Measurements from ENCODE around the gene TIPIN. TPM values are rescaled to one million over a fixed set of nuclear protein-coding genes. Genes with fewer than 3 reads are reported as not detected.
A peak's percentile ranks its signal among the peaks of the same experiment; 100 is the strongest.

TIPIN gene
- total and polyA plus RNA-seq, 2 of the 8 experiments (the other 6 are each of a cell fraction or from before 2014, with no cell fraction given): 8.5 to 24.7 TPM

- Histone ChIP-seq H3K79me1 (ENCODE audit: low read depth, low read length) (peaks cover 2% of the 10 kb centered on the region), H3K9me3 (ENCODE audit: insufficient read depth in 2 of 2, low read depth in 1 of 2, low read length in 1 of 2) (no peaks in the 10 kb centered on the region), H3K23ac (ENCODE audit: insufficient read length) (no peak overlapping the region), H4K91ac (replicated peaks; ENCODE audit: insufficient read length, low read length) (no peak overlapping the region), H3K36me3 (ENCODE audit: control insufficient read depth in 2 of 4, insufficient read depth in 4 of 4, low read length in 3 of 4) (peaks cover 0 to 5% (median 0%) of the 10 kb centered on the region in 4 experiments; a peak in 1 of 8 replicates), H3K9ac (replicated peaks in 1 of 4; ENCODE audit: extremely low read depth in 1 of 4, low read depth in 3 of 4, low read length in 3 of 4) (no peak overlapping the region), H2BK12ac (ENCODE audit: low read depth, low read length) (no peak overlapping the region; the same call in 1 of the 2 replicates), H2AFZ (ENCODE audit: low read length) (no peak overlapping the region), H2BK15ac (ENCODE audit: low read length) (no peak overlapping the region), H3K23me2 (ENCODE audit: low read depth, low read length) (no peaks in the 10 kb centered on the region), H3K4me3 (ENCODE audit: extremely low read depth in 1 of 4, insufficient read depth in 2 of 4, low read depth in 3 of 4, low read length in 4 of 4) (peak overlapping the region in 1 of 4 experiments; percentile 26; a peak in 1 of 8 replicates), H2AK5ac (ENCODE audit: low read depth, low read length) (no peak overlapping the region), H4K5ac (ENCODE audit: insufficient read length, low read depth, low read length) (no peak overlapping the region), H4K20me1 (replicated peaks in 1 of 2; ENCODE audit: control insufficient read depth in 1 of 2, insufficient read depth in 2 of 2, low read length in 2 of 2) (peaks cover 0 to 2% of the 10 kb centered on the region in 2 experiments), H2BK120ac (replicated peaks; ENCODE audit: low read depth, low read length) (no peak overlapping the region), H2BK20ac (ENCODE audit: low read length) (0 out of 2 replicates have a peak overlapping the region, but pooled peaks have one; percentile 55), H3K14ac (ENCODE audit: insufficient read length) (no peak overlapping the region), H3K27me3 (replicated peaks in 1 of 4; ENCODE audit: control insufficient read depth in 3 of 4, extremely low read depth in 1 of 4, insufficient read depth in 3 of 4, low read length in 3 of 4) (no peaks in the 10 kb centered on the region), H3K27ac (ENCODE audit: low read depth, low read length) (no peak overlapping the region), H3K18ac (ENCODE audit: extremely low read depth, low read length) (no peak overlapping the region), H3K79me2 (ENCODE audit: control insufficient read depth in 1 of 2, insufficient read depth in 2 of 2, low read length in 2 of 2) (peaks cover 11 to 94% of the 10 kb centered on the region in 2 experiments), H4K8ac (ENCODE audit: extremely low read depth, insufficient read depth, low read length) (no peak overlapping the region), H3K4me2 (ENCODE audit: insufficient read depth in 1 of 2, low read depth in 2 of 2, low read length in 2 of 2) (peak overlapping the region in 1 of 2 experiments; percentile 3; a peak in 1 of 4 replicates), H3K4me1 (replicated peaks in 1 of 4; ENCODE audit: control insufficient read depth in 3 of 4, insufficient read depth in 4 of 4, low read length in 3 of 4) (peaks cover 1 to 21% (median 14%) of the 10 kb centered on the region in 4 experiments; a peak in 6 of 7 replicates), H3K56ac (replicated peaks; ENCODE audit: insufficient read length, low read depth, low read length) (no peak overlapping the region), H2BK5ac (ENCODE audit: low read depth, low read length) (peak overlapping the region; percentile 45; the same call in 1 of the 2 replicates), H3K4ac (replicated peaks; ENCODE audit: insufficient read length, low read depth, low read length) (no peak overlapping the region)
- ChIA-PET POLR2A (ENCODE audit: partially characterized antibody) (interaction anchor here (0.7 to 7.9 kb wide), 12 partner anchors 8 to 141 kb away, joined by 3 to 64 read pairs (median 4); partner anchors contain the start of genes RPL4, SNAPC5 and ZWILCH), CTCF (ENCODE audit: partially characterized antibody) (interaction anchor here (0.5 to 6.3 kb wide), 11 partner anchors 9 to 95 kb away, joined by 3 to 47 read pairs (median 11); partner anchors contain the start of genes MAP2K1 and SNAPC5)
- DNase-seq (ENCODE audit: low read depth in 1 of 2, low spot score in 2 of 2) (no peak), FAIRE-seq (no peak)
- 84% methylated on average over 5 of the region's 5 CpGs; no CpG with 5 or more reads in 1 of the 2 experiments for WGBS, 2 experiments (ENCODE audit: extremely low coverage in 1 of 2, insufficient coverage in 1 of 2, insufficient read length in 1 of 2, insufficient replicate concordance in 2 of 2, low coverage in 1 of 2, low lambda C conversion rate in 2 of 2, missing lambda C conversion rate in 1 of 2)
- TF ChIP-seq MAX (IDR thresholded peaks at IDR 0.05) (no peak), CREB1 (IDR thresholded peaks at IDR 0.05) (no peak), MAFK (IDR thresholded peaks at IDR 0.05; ENCODE audit: low read depth, low read length) (no peak), CBX5 (IDR thresholded peaks at IDR 0.05; ENCODE audit: low read depth, low read length) (no peak), SP2 (IDR thresholded peaks at IDR 0.05; ENCODE audit: low read length) (no peak), HDAC6 (IDR thresholded peaks at IDR 0.05; ENCODE audit: low read depth, low read length) (no peak), KDM1A (IDR thresholded peaks at IDR 0.05; ENCODE audit: borderline replicate concordance, low read length) (no peak), FOSL1 (IDR thresholded peaks at IDR 0.05; ENCODE audit: insufficient read depth, low read depth, low read length) (no peak), KDM4A (IDR thresholded peaks at IDR 0.05; ENCODE audit: low read depth, low read length, severe bottlenecking) (no peak), SP1 (IDR thresholded peaks at IDR 0.05; ENCODE audit: low read depth, low read length) (no peak), RXRA (IDR thresholded peaks at IDR 0.05; ENCODE audit: insufficient read depth, low read depth, low read length) (no peak), TCF12 (IDR thresholded peaks at IDR 0.05; ENCODE audit: low read depth, low read length) (no peak), ASH2L (IDR thresholded peaks at IDR 0.05; ENCODE audit: low read length) (no peak), POLR2AphosphoS5 (IDR thresholded peaks at IDR 0.05; ENCODE audit: low read depth, low read length) (no peak), POLR2A (IDR thresholded peaks at IDR 0.05; ENCODE audit: control extremely low read depth in 1 of 2, low read depth in 2 of 2, low read length in 2 of 2) (no peak)
Observed at GRCh38 chr15:66403323-66403722, 46.8 kb upstream of the TIPIN start.
